Cerebellar nuclear complex (tissue), 1 donor: Measurements from ENCODE around the gene C20orf173.
"Not testable (repeated sequence)": the region's sequence is repeated elsewhere in the genome, so short reads cannot be mapped to it uniquely, and the experiment has no call there.

Source experiments
- DNase-seq, 2 experiments: peaks; one replicate each; lab custom pipeline; 2025; lab: John Stamatoyannopoulos, UW

C20orf173 gene, protein sequence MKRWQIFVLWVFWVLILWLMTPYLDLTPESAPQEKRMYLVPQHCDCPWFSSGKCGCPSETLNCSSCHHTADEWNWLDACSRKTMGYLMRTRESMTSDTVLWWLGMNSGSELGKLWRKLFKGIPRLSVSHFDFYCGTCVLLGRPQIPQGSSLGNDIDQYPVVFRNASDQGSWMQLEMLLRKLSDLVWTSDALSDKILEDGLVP

GRCh38 chr20:35529552-35529951, at the start of gene C20orf173:
Gene C20orf173, minus strand, starts transcription at chr20:35529652. Its CDS starts 279 bp downstream, at chr20:35529373.
- DNase-seq = no peak

GRCh38 chr20:35579196-35579595, 49.7 kb upstream of the C20orf173 start:
- no peak for DNase-seq

- no peak for DNase-seq
Observed at GRCh38 chr20:35578469-35578868, 49.0 kb upstream of the C20orf173 start.

DNA sequence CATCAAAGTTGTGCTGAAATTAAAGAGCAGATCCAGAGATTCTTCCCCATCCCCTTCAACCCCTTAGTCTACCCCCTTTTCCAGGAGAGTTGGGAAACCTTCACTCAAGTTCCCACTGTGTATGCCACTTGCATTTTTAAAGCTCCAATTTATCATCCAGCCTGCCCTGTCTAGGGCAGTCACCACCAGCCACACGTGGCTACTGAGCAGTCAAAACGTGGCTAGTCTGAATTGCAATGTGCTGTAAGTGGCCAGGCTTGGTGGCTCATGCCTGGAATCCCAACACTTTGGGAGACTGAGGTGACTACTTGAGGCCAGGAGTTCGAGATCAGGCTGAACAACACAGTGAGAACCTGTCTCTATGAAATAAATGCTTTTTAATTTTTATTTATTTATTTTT, 47.4 kb upstream of the C20orf173 start:
- DNase-seq = no peak

DNA sequence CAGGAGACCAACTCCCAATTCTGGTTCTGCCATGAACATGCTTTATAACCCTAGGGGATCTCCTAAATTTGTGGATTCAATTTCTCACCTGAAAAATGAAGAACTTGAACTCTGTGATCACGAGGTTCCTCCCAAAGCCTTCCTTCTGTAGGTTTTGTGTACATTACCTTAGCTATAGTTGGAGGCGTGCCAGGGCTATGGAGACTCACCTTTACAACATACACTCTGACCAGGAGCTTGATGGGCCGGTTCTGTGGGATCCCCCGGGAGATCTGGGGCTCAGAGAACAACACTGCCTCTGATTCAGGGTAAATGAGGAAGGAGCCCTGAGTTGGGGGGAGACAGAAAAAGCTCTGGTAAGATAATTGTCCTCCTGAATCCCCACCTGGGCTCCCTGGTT, 46.5 kb upstream of the C20orf173 start:
- no peak for DNase-seq

- no peak for DNase-seq
Observed at GRCh38 chr20:35572838-35573237, 43.4 kb upstream of the C20orf173 start.

DNA sequence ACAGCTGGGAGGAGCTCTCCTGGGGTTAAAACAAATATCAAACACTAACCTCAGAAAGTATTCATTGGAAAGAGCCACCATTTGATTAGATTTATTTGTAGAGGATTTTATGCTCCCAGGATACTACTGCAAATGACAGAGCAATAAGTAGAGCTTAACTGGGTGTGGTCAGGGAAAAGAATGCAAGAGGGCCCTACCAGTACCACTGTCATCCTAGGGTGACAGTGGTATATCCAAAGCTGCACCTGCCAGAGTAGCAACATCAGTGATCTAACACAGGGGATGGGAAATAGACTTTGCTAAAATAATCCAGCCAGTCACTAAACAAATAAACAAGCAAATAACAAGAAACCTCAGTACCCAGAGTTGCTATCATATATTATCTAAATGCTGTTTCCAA, 42.1 kb upstream of the C20orf173 start:
- no peak for DNase-seq

GRCh38 chr20:35568645-35569044, 39.2 kb upstream of the C20orf173 start:
- DNase-seq = no peak

DNA sequence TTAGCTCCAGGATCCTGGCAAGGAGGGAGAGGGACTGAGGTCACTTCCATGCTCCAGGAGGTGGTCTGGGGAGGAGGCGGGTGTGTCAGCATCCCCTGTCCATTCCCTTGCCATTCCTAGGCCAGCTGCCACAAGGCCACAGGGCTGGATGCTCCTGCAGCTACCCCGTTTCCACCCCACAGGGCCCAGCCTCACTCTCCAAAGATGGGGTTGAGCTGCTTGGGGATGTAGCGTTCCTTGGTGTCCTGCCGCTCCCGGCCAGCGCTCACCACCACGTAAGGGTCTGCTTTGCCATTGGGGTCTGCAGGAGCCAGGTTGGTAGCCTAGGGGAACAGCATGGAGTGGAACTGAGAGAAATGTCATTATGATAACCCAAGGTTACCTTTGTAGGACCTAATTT, 35.5 kb upstream of the C20orf173 start:
- DNase-seq = no peak

GRCh38 chr20:35563834-35564233, 34.4 kb upstream of the C20orf173 start:
- DNase-seq = no peak

DNA sequence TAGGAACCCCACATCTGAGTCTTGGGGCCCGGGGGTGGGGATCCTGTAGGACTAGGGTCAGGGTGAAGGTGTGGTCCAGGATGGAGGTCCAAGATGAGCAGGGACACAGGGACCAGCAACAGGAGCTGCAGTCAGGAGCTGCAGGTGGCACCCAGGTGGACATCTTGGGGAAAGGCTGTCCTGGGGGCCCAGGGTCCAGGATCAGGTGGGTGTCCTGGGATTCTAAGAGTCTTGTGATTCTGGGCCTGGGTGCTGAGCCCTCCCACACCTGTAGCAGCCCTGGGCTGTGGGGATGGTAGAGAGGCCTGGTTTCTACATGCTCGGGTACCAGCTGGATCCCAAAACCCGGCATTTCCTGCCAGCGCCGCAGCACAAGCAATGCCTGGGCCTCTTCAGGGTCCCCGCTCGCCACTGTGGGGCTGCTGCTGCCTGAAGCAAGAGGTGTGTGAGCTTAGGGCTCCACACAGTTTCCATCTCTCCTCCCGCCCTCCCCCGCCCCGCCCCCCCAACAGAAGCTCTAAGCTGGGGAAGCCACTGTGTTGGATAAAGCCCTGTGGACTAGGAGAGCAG, 33.2 kb upstream of the C20orf173 start:
- no peak for DNase-seq

DNA sequence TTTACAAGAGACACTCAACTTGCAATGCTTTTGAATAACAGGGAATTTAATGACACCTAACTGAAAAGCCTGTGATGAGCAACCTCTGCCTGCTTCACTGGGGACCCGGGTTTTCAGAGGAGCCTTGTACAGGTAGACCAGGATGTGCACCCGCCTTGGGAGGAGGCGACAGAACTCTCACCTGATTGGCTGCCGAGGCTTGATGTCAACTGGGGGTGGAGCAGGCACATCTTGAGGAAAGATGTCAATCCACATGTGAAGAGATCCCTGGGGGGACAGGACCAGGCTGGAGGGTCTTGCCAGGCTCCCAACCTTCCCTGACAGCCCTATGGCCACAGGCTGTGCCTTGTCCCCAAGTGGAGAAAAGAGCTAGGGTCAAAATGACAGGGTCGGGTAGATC, 32.2 kb upstream of the C20orf173 start:
- DNase-seq = no peak

DNA sequence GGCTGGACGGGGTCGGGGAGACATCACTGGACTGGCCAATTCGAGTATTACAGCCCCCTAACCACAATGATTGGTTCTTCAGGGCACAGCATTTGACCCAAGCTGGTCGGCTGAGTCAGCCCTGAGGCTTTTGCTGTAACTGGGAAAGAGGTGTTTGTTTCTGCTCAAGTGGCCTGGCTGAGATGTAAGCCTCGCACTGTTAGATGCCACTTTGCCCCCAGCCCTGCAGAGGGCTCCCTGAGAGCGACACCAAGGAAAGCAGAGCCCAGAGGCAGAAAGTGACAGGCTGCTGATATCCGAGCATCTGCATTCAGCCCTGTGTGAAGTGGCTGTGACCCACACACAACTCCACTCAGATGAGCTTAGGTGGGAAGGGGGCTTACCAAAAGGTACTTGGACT, 31.8 kb upstream of the C20orf173 start:
- DNase-seq = no peak

DNA sequence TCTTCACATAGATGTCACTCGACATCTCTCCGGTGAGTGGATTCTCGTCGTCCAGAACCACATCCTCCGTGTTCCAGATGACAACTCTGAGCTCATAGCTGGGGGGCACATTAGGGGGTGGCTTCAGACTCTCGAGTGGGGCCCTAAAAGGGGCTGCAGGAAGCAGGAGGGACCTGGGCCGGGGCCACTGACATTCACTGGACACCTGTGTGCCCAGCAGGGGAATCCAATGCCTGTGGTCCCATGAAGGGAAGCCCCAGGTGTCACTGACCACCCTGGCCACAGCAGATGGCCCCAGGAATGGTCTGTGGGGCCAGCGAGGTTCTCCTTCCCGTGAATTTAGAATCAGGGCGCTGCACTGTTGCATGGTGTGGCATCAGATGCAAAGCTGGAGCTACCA, 31.1 kb upstream of the C20orf173 start:
- no peak for DNase-seq

- DNase-seq = no peak
Observed at GRCh38 chr20:35560105-35560511, 30.7 kb upstream of the C20orf173 start.

GRCh38 chr20:35559042-35559693, 29.7 kb upstream of the C20orf173 start:
- no peak for DNase-seq

DNA sequence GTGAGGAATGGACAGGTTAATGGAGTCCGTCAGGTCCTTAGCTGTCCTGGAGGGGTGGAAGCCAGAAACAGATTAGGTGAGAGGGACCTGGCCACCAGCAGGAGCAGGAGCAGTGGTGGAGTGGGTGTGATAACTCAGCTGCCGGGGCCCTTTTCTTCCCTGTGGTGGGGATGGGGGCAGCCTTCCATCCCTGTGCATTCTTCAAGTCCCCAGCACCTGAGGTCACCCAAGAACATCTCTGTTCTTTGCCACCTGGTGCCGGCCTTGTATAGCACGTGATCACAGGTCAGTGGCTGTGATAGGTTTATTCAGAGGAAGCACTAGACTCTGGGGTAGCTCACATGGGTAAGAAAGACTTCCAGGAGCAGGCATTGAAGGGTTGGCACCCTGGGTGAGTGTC, 29.0 kb upstream of the C20orf173 start:
- no peak for DNase-seq

DNA sequence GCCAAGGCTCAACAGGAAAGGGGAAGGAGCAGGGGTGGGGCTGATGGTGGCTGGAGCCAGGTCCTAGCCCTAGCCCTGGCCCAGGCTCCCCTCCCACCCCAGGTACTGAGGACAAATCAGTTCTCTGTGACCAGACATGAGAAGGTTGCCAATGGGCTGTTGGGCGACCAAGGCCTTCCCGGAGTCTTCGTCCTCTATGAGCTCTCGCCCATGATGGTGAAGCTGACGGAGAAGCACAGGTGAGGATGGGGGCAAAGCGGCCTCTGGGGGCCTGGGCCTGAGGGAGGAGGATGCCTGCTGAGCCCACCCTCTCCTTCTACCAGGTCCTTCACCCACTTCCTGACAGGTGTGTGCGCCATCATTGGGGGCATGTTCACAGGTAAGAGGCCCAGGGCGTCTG, 27.4 kb upstream of the C20orf173 start:
- DNase-seq = no peak

GRCh38 chr20:35555951-35556645, 26.6 kb upstream of the C20orf173 start:
- no peak for DNase-seq

GRCh38 chr20:35555461-35555860, 26.0 kb upstream of the C20orf173 start:
- DNase-seq = not testable (repeated sequence)

- DNase-seq = no peak
Observed at GRCh38 chr20:35552914-35553313, 23.5 kb upstream of the C20orf173 start.

- no peak for DNase-seq
Observed at GRCh38 chr20:35551503-35551902, 22.1 kb upstream of the C20orf173 start.

DNA sequence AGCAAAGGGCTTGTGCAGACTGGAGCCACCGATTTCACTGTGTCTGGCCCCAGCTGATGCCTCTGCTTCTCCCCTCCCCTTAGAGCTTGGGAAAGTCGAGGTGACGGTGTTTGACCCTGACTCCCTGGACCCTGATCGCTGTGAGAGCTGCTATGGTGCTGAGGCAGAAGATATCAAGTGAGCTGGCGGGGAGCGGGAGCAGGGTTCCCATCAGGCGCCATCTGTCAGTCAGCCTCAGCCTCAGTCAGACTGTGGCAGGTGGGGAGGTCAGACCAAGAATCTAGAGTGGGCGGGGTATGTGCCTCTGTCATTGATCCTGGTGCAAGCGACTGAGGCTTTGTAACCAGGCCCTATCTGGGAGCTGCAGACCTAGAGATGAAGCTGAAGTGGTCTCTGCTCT, 17.9 kb upstream of the C20orf173 start:
- no peak for DNase-seq
